Nephron progenitor cell (in vitro differentiated cells): ENCODE data around the gene NCAM1.

Source experiments
- DNase-seq: peaks from one replicate; pipeline ENCODE4 v3.0.0; 2021
- H3K27ac Mint-ChIP-seq: 2 replicates; pipeline ENCODE4 v1.8.0; 2021; ENCODE audit warnings: mild to moderate bottlenecking, moderate library complexity, mixed read lengths
- H3K27me3 Mint-ChIP-seq: 2 replicates; pipeline ENCODE4 v1.8.0; 2021; ENCODE audit warnings: mild to moderate bottlenecking, low read depth, mixed read lengths; ENCODE audit not compliant: poor library complexity
- H3K36me3 Mint-ChIP-seq: 2 replicates; pipeline ENCODE4 v1.8.0; 2021; ENCODE audit warnings: low read depth, mixed read lengths
- H3K4me1 Mint-ChIP-seq: 2 replicates; pipeline ENCODE4 v1.8.0; 2021; ENCODE audit warnings: mixed read lengths
- H3K4me3 Mint-ChIP-seq: 2 replicates; pipeline ENCODE4 v1.8.0; 2021; ENCODE audit warnings: mild to moderate bottlenecking, moderate library complexity, mixed read lengths
- H3K9me3 Mint-ChIP-seq: 2 replicates; pipeline ENCODE4 v1.8.0; 2021; ENCODE audit warnings: mild to moderate bottlenecking, moderate library complexity, mixed read lengths
- TF ChIP-seq, protein P1 (sequence below): fragments of 200-600 bp; sonication (generic); IDR thresholded peaks from 2 replicates; pipeline ENCODE4 v1.5.0; 2021; ENCODE audit warnings: antibody characterized with exemption

NCAM1 gene

DNA sequence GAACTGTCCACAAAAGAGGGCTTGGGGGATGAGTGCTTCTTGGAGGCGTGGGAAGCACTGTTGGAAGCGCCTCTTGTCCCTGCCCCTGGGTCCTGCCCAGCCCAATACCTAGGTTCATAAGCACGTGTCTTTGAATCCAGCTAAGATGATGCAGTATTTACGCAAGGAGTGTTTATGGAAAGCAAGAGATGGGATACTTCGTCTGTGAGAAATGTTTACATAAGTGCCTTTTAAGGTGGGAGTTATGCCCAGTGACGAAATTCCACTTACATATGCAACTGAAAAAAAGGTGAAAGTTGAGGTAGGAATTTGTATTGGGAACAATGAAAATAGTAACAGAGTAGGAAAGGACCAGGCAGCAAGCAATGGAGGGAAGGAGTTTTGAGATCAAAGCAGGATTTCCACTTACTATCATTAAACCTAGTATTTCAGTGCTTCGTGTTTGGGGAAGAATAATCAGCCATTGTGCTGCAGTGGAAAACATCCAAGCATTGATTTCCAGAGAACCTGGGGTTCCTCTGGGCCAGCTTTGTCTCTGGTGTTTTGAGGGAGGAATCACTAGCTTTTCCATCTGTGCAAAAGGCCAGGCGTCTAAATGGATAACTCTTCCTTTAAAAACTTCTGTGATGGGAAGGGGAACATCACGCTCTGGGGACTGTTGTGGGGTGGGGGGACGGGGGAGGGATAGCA is 237.9 kb downstream of the NCAM1 start:
- Mint-ChIP-seq H3K9me3 (no peaks in the 10 kb centered on the region), H3K27me3 (no peaks in the 10 kb centered on the region), H3K36me3 (peaks cover 14% of the 10 kb centered on the region), H3K4me3 (no peak overlapping the region), H3K4me1 (peaks cover 59% of the 10 kb centered on the region), H3K27ac (no peak overlapping the region)
- TF ChIP-seq, protein P1, sequence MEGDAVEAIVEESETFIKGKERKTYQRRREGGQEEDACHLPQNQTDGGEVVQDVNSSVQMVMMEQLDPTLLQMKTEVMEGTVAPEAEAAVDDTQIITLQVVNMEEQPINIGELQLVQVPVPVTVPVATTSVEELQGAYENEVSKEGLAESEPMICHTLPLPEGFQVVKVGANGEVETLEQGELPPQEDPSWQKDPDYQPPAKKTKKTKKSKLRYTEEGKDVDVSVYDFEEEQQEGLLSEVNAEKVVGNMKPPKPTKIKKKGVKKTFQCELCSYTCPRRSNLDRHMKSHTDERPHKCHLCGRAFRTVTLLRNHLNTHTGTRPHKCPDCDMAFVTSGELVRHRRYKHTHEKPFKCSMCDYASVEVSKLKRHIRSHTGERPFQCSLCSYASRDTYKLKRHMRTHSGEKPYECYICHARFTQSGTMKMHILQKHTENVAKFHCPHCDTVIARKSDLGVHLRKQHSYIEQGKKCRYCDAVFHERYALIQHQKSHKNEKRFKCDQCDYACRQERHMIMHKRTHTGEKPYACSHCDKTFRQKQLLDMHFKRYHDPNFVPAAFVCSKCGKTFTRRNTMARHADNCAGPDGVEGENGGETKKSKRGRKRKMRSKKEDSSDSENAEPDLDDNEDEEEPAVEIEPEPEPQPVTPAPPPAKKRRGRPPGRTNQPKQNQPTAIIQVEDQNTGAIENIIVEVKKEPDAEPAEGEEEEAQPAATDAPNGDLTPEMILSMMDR = no peak
- no peak for DNase-seq

DNA sequence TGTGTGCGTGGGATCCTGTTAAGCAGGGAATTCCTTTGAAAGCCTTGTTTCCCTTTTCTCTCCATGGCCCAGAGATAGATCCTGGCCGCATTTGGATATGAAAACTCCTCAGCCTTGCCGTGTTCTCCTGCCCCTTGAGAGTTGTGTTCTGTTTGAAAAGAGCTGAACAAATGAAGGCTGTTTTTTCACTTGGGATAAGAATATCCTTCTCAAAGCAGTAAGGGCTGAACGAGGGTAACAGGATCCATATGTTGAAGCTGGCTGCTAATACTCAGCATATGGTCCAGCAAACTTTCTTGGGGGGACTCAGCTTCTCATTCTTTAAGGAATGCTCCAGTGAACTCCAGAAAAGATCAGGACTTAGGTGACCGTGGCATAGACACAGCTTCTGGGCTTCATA is 238.6 kb downstream of the NCAM1 start:
- Mint-ChIP-seq H3K27ac (peak overlapping the region; percentile 44), H3K9me3 (no peaks in the 10 kb centered on the region), H3K27me3 (no peaks in the 10 kb centered on the region), H3K4me3 (no peak overlapping the region), H3K36me3 (peaks cover 22% of the 10 kb centered on the region), H3K4me1 (peaks cover 52% of the 10 kb centered on the region)
- DNase-seq = no peak
- TF ChIP-seq, protein P1 = no peak

- no peak overlapping the region for H3K27ac Mint-ChIP-seq
- no peaks in the 10 kb centered on the region for H3K9me3 Mint-ChIP-seq
- TF ChIP-seq, protein P1 = no peak
- H3K27me3 Mint-ChIP-seq = no peaks in the 10 kb centered on the region
- DNase-seq = peak; percentile 20
- H3K4me1 Mint-ChIP-seq = peaks cover 48% of the 10 kb centered on the region
- peaks cover 35% of the 10 kb centered on the region for H3K36me3 Mint-ChIP-seq
- H3K4me3 Mint-ChIP-seq = no peak overlapping the region
Measured at GRCh38 chr11:113201054-113201818, 240.0 kb downstream of the NCAM1 start.

GRCh38 chr11:113202431-113202830 is 241.2 kb downstream of the NCAM1 start:
- no peak overlapping the region for H3K27ac Mint-ChIP-seq
- no peak overlapping the region for H3K4me3 Mint-ChIP-seq
- no peaks in the 10 kb centered on the region for H3K9me3 Mint-ChIP-seq
- DNase-seq = no peak
- peaks cover 47% of the 10 kb centered on the region for H3K36me3 Mint-ChIP-seq
- no peaks in the 10 kb centered on the region for H3K27me3 Mint-ChIP-seq
- TF ChIP-seq, protein P1 = no peak
- H3K4me1 Mint-ChIP-seq = peaks cover 39% of the 10 kb centered on the region

DNA sequence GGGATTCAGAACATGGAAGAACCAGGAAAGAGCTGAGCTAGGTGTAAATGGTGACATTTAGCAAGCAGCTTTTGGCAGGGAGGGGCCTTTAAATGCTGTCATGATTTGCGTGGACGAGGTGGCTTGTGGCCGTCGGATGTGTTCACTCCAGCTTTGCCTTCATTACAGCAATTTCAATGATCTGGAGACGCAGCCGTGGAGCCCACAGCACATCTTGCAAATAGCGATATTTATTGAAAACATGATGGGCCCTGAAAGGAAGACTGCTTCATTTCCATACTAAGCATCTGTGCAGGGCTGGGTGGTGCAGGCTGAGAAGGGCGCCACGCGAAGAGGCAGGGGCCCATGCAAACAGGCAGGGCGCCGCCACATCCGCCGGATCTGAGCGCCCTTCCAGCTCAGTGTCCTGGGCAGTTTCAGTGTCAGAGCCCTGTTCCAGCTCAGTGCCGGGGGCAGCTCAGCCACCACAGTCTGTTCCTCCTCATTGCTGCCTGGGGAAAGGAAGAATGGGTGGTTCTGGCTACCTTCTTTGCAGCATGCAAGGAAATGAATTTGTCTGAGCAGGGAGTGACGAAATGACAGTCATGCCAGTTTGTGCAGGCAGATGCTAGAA is 242.0 kb downstream of the NCAM1 start:
- Mint-ChIP-seq H3K4me1 (peaks cover 31% of the 10 kb centered on the region), H3K27ac (no peak overlapping the region), H3K4me3 (no peak overlapping the region), H3K27me3 (peaks cover 5% of the 10 kb centered on the region), H3K36me3 (peaks cover 56% of the 10 kb centered on the region), H3K9me3 (no peaks in the 10 kb centered on the region)
- TF ChIP-seq, protein P1 = no peak
- DNase-seq = no peak
